Fibroblast of the aortic adventitia (primary cell): Measurements from ENCODE around the gene MALL. TPM values are rescaled to one million over a fixed set of nuclear protein-coding genes. Genes with fewer than 3 reads are reported as not detected.
"Not testable (repeated sequence)": the region's sequence is repeated elsewhere in the genome, so short reads cannot be mapped to it uniquely, and the experiment has no call there.

Experiments
- DNase-seq: peaks from one replicate; pipeline ENCODE4 v3.0.0-alpha.2; 2010; ENCODE audit warnings: low read depth
- H3K4me3 ChIP-seq: 2 replicates; pipeline ENCODE4 v1.5.1; 2011; ENCODE audit warnings: low read depth, mild to moderate bottlenecking, control low read depth, low read length, moderate library complexity
- CTCF ChIP-seq: IDR thresholded peaks from 2 replicates; pipeline ENCODE4 v1.5.1; 2011; ENCODE audit warnings: mild to moderate bottlenecking, low read length, control low read depth, inconsistent platforms; ENCODE audit not compliant: insufficient read depth
- total RNA-seq: library from RNA; depleted of rRNA; stranded (reverse); fragments of >200 nt; gene quantifications from 2 replicates; pipeline ENCODE4 v1.2.3, GENCODE V29; 2012; ENCODE audit warnings: low replicate concordance

MALL gene
- total RNA-seq, 1 donor: 442 TPM

- no peak overlapping the region for H3K4me3 ChIP-seq
- no peak for TF ChIP-seq CTCF
- DNase-seq: no peak
These were observed 4.8 kb upstream of the MALL start for GRCh38 chr2:110120171-110121051.

- DNase-seq: peak; percentile 89
These were observed 550 bp upstream of the MALL start for GRCh38 chr2:110116033-110116710.

GRCh38 chr2:110114831-110115255 is 779 bp downstream of the MALL start:
- no peak for TF ChIP-seq CTCF
- DNase-seq: no peak
- H3K4me3 ChIP-seq: peak overlapping the region; percentile 69

More at GRCh38 chr2:110116033-110116710, 550 bp upstream of the MALL start:
- peak; percentile 90 for TF ChIP-seq CTCF
- H3K4me3 ChIP-seq: peak overlapping the region; percentile 69

GRCh38 chr2:110113961-110114591 is 1.5 kb downstream of the MALL start:
- peak overlapping the region; percentile 69 for H3K4me3 ChIP-seq

GRCh38 chr2:110108291-110108690 is 7.3 kb downstream of the MALL start:
- DNase-seq, H3K4me3 ChIP-seq: not testable (repeated sequence)

More at GRCh38 chr2:110113961-110114591, 1.5 kb downstream of the MALL start:
- peak; percentile 33 for TF ChIP-seq CTCF
- DNase-seq: no peak

GRCh38 chr2:110107092-110108079 is 8.2 kb downstream of the MALL start:
- TF ChIP-seq CTCF: no peak

More at GRCh38 chr2:110107092-110108079, 8.2 kb downstream of the MALL start:
- H3K4me3 ChIP-seq: no peak overlapping the region
- peak; percentile 40 for DNase-seq
